ENCODE data around the gene NEUROG1. TPM values are rescaled to one million over a fixed set of nuclear protein-coding genes. Genes with fewer than 3 reads are reported as not detected.
A peak's percentile ranks its signal among the peaks of the same experiment; 100 is the strongest.

NEUROG1 gene
- total and polyA plus RNA-seq, 2 experiments from 2014 or later = not detected

GRCh38 chr5:135555530-135555929 lies 19.8 kb upstream of the NEUROG1 start:
- TF ChIP-seq CTCF (IDR thresholded peaks at IDR 0.05; ENCODE audit: low read depth, low read length) = no peak
- Histone ChIP-seq H3K27ac (no peak overlapping the region), H3K4me3 (no peak overlapping the region), H3K4me1 (ENCODE audit: low read depth) (no peaks in the 10 kb centered on the region), H3K9me3 (ENCODE audit: low read depth) (no peaks in the 10 kb centered on the region), H3K27me3 (peaks cover 49% of the 10 kb centered on the region), H3K36me3 (no peaks in the 10 kb centered on the region)
- DNase-seq (ENCODE audit: low read depth in 1 of 2, low spot score in 1 of 2) = no peak

- no peaks in the 10 kb centered on the region for H3K36me3 ChIP-seq
- H3K4me1 ChIP-seq (ENCODE audit: low read depth) = no peaks in the 10 kb centered on the region
- no peaks in the 10 kb centered on the region for H3K9me3 ChIP-seq (ENCODE audit: low read depth)
- peak; percentile 46 for TF ChIP-seq CTCF (IDR thresholded peaks at IDR 0.05; ENCODE audit: low read depth, low read length)
- peak; percentile 32 to 50 for DNase-seq (ENCODE audit: low read depth in 1 of 2, low spot score in 1 of 2)
- H3K27ac ChIP-seq = no peak overlapping the region
- peaks cover 66% of the 10 kb centered on the region for H3K27me3 ChIP-seq
- H3K4me3 ChIP-seq = no peak overlapping the region
Observed at GRCh38 chr5:135553688-135554462, 18.1 kb upstream of the NEUROG1 start.

- H3K4me3 ChIP-seq = no peak overlapping the region
- peak; percentile 81 to 83 for DNase-seq (ENCODE audit: low read depth in 1 of 2, low spot score in 1 of 2)
- no peaks in the 10 kb centered on the region for H3K4me1 ChIP-seq (ENCODE audit: low read depth)
- peak; percentile 83 for TF ChIP-seq CTCF (IDR thresholded peaks at IDR 0.05; ENCODE audit: low read depth, low read length)
- no peaks in the 10 kb centered on the region for H3K9me3 ChIP-seq (ENCODE audit: low read depth)
- H3K27me3 ChIP-seq = peaks cover 72% of the 10 kb centered on the region
- H3K36me3 ChIP-seq = no peaks in the 10 kb centered on the region
- H3K27ac ChIP-seq = no peak overlapping the region
Observed at GRCh38 chr5:135551593-135552447, 16.1 kb upstream of the NEUROG1 start.

- Histone ChIP-seq H3K4me1 (ENCODE audit: low read depth) (no peaks in the 10 kb centered on the region), H3K27ac (no peak overlapping the region), H3K36me3 (no peaks in the 10 kb centered on the region), H3K27me3 (peaks cover 80% of the 10 kb centered on the region), H3K4me3 (no peak overlapping the region), H3K9me3 (ENCODE audit: low read depth) (no peaks in the 10 kb centered on the region)
- no peak for TF ChIP-seq CTCF (IDR thresholded peaks at IDR 0.05; ENCODE audit: low read depth, low read length)
- no peak for DNase-seq (ENCODE audit: low read depth in 1 of 2, low spot score in 1 of 2)
Observed at GRCh38 chr5:135549413-135549812, 13.6 kb upstream of the NEUROG1 start.

GRCh38 chr5:135547590-135548254 lies 12.0 kb upstream of the NEUROG1 start:
- DNase-seq (ENCODE audit: low read depth in 1 of 2, low spot score in 1 of 2) = no peak
- Histone ChIP-seq H3K27ac (no peak overlapping the region), H3K9me3 (ENCODE audit: low read depth) (no peaks in the 10 kb centered on the region), H3K27me3 (peaks cover 87% of the 10 kb centered on the region), H3K4me1 (ENCODE audit: low read depth) (peaks cover 8% of the 10 kb centered on the region), H3K36me3 (no peaks in the 10 kb centered on the region), H3K4me3 (no peak overlapping the region)
- TF ChIP-seq CTCF (IDR thresholded peaks at IDR 0.05; ENCODE audit: low read depth, low read length) = no peak
